Activated naive CD4-positive, alpha-beta T cell (primary cell): ENCODE measurements around the gene VPS29.
"Not testable (repeated sequence)": the region's sequence is repeated elsewhere in the genome, so short reads cannot be mapped to it uniquely, and the experiment has no call there.

ENCODE experiments used
- DNase-seq, 4 experiments: peaks; one replicate each; lab custom pipeline; 2025; lab: John Stamatoyannopoulos, UW

VPS29 gene

GRCh38 chr12:110501752-110502738 lies at the start of gene VPS29, which contains the start of gene RAD9B:
Gene VPS29, minus strand, starts transcription at chr12:110502111. Its CDS starts 60 bp downstream, at chr12:110502051.
Gene RAD9B, plus strand, starts transcription at chr12:110502331. Its CDS starts 7 bp downstream, at chr12:110502338.
- DNase-seq = peak; percentile 95 to 99 (median 96)

GRCh38 chr12:110550981-110551380 lies 49.1 kb upstream of the VPS29 start:
- no peak for DNase-seq

GRCh38 chr12:110549716-110550115 lies 47.8 kb upstream of the VPS29 start:
- DNase-seq = no peak

- no peak for DNase-seq
Measured at GRCh38 chr12:110548678-110549077, 46.8 kb upstream of the VPS29 start.

GRCh38 chr12:110547090-110547489 lies 45.2 kb upstream of the VPS29 start:
- DNase-seq = no peak

GRCh38 chr12:110546339-110546738 lies 44.4 kb upstream of the VPS29 start:
- no peak for DNase-seq

- no peak for DNase-seq
Measured at GRCh38 chr12:110545812-110546211, 43.9 kb upstream of the VPS29 start.

- not testable (repeated sequence) for DNase-seq
Measured at GRCh38 chr12:110545259-110545658, 43.3 kb upstream of the VPS29 start.

GRCh38 chr12:110543965-110544364 lies 42.1 kb upstream of the VPS29 start:
- no peak for DNase-seq

GRCh38 chr12:110543252-110543959 lies 41.5 kb upstream of the VPS29 start:
- no peak for DNase-seq

GRCh38 chr12:110540048-110540447 lies 38.1 kb upstream of the VPS29 start:
- no peak for DNase-seq

- no peak for DNase-seq
Measured at GRCh38 chr12:110538869-110539622, 37.1 kb upstream of the VPS29 start.

- DNase-seq = no peak
Measured at GRCh38 chr12:110537605-110538409, 35.9 kb upstream of the VPS29 start.

GRCh38 chr12:110536834-110537604 lies 35.1 kb upstream of the VPS29 start:
- DNase-seq = no peak

GRCh38 chr12:110534811-110535210 lies 32.9 kb upstream of the VPS29 start:
- no peak for DNase-seq

- no peak for DNase-seq
Measured at GRCh38 chr12:110533607-110534006, 31.7 kb upstream of the VPS29 start.

GRCh38 chr12:110532644-110533043 lies 30.7 kb upstream of the VPS29 start:
- no peak for DNase-seq

GRCh38 chr12:110531741-110532333 lies 29.9 kb upstream of the VPS29 start:
- no peak for DNase-seq

GRCh38 chr12:110530511-110530910 lies 28.6 kb upstream of the VPS29 start:
- DNase-seq = no peak

- no peak for DNase-seq
Measured at GRCh38 chr12:110528277-110528839, 26.4 kb upstream of the VPS29 start.
